Measurements from ENCODE around the gene PLXNA3. TPM values are rescaled to one million over a fixed set of nuclear protein-coding genes. Genes with fewer than 3 reads are reported as not detected.

PLXNA3 gene
- total and polyA plus RNA-seq, 2 donors (not counting 1 experiment from before 2014, with no cell fraction given): 17.8 to 18.4 TPM

- H3K9ac ChIP-seq (ENCODE audit: insufficient read depth, low read length): no peak overlapping the region
- peaks cover 15% of the 10 kb centered on the region for H3K36me3 ChIP-seq (ENCODE audit: control insufficient read depth, insufficient read depth, low read length)
- peaks cover 38% of the 10 kb centered on the region for H3K79me2 ChIP-seq (ENCODE audit: control insufficient read depth, insufficient read depth, low read length)
- no peaks in the 10 kb centered on the region for H3K4me1 ChIP-seq (ENCODE audit: control insufficient read depth, extremely low read depth, insufficient read depth, low read length)
- H3K27me3 ChIP-seq (ENCODE audit: control insufficient read depth, insufficient read depth, low read length): no peaks in the 10 kb centered on the region
- H3K27ac ChIP-seq (ENCODE audit: insufficient read depth, low read length): no peak overlapping the region
- no peaks in the 10 kb centered on the region for H4K20me1 ChIP-seq (ENCODE audit: control insufficient read depth, extremely low read depth, insufficient read depth, low read length)
- no peak for DNase-seq (ENCODE audit: low read depth in 2 of 2)
- H3K4me2 ChIP-seq (ENCODE audit: extremely low read depth, insufficient read depth, low read length): peak overlapping the region; percentile 66
- no peaks in the 10 kb centered on the region for H3K9me3 ChIP-seq (ENCODE audit: control insufficient read depth, insufficient read depth, low read depth, low read length)
- TF ChIP-seq EZH2 (IDR thresholded peaks at IDR 0.05; ENCODE audit: low read length, missing control alignments): no peak
- TF ChIP-seq CTCF (conservative IDR thresholded peaks at IDR 0.05 in 1 of 2, IDR thresholded peaks at IDR 0.05 in 1 of 2; ENCODE audit: low read depth in 1 of 2, low read length in 2 of 2): no peak
- no peak overlapping the region for H2AFZ ChIP-seq (ENCODE audit: low read length)
- peak overlapping the region in 1 of 4 experiments; percentile 73 for H3K4me3 ChIP-seq (replicated peaks in 1 of 4; ENCODE audit: control extremely low read depth in 1 of 4, insufficient read depth in 1 of 4, low read depth in 3 of 4, low read length in 4 of 4)
Observed at GRCh38 chrX:154460326-154460725, 2.2 kb downstream of the PLXNA3 start.

DNA sequence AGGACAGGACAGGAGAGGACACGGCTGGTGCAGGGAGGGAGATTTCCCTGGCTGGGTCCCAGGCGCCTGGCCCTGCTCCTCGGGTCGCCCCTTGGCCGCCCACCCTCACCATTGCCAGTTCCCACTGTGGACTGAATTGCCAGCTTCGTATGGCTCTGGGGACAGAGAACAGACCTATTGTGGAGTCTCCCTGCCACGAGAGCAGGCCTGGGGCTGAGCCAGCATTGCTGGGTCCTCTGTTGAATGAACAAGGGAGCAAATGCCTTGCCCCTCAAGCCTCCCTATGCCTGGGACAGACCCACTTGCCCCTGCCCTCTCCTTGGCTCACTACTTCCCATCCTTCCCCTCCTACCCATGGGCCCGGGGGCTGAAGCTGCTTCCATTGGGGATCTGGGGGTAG is 4.3 kb downstream of the PLXNA3 start:
- H3K4me3 ChIP-seq (replicated peaks in 1 of 4; ENCODE audit: control extremely low read depth in 1 of 4, insufficient read depth in 1 of 4, low read depth in 3 of 4, low read length in 4 of 4): no peak overlapping the region
- peaks cover 17% of the 10 kb centered on the region for H3K36me3 ChIP-seq (ENCODE audit: control insufficient read depth, insufficient read depth, low read length)
- H4K20me1 ChIP-seq (ENCODE audit: control insufficient read depth, extremely low read depth, insufficient read depth, low read length): no peaks in the 10 kb centered on the region
- no peaks in the 10 kb centered on the region for H3K27me3 ChIP-seq (ENCODE audit: control insufficient read depth, insufficient read depth, low read length)
- DNase-seq (ENCODE audit: low read depth in 2 of 2): no peak
- no peak overlapping the region for H3K27ac ChIP-seq (ENCODE audit: insufficient read depth, low read length)
- H3K9ac ChIP-seq (ENCODE audit: insufficient read depth, low read length): no peak overlapping the region
- no peak overlapping the region for H2AFZ ChIP-seq (ENCODE audit: low read length)
- no peak for TF ChIP-seq CTCF (conservative IDR thresholded peaks at IDR 0.05 in 1 of 2, IDR thresholded peaks at IDR 0.05 in 1 of 2; ENCODE audit: low read depth in 1 of 2, low read length in 2 of 2)
- TF ChIP-seq EZH2 (IDR thresholded peaks at IDR 0.05; ENCODE audit: low read length, missing control alignments): no peak
- H3K9me3 ChIP-seq (ENCODE audit: control insufficient read depth, insufficient read depth, low read depth, low read length): no peaks in the 10 kb centered on the region
- no peak overlapping the region for H3K4me2 ChIP-seq (ENCODE audit: extremely low read depth, insufficient read depth, low read length)
- H3K4me1 ChIP-seq (ENCODE audit: control insufficient read depth, extremely low read depth, insufficient read depth, low read length): no peaks in the 10 kb centered on the region
- peaks cover 38% of the 10 kb centered on the region for H3K79me2 ChIP-seq (ENCODE audit: control insufficient read depth, insufficient read depth, low read length)

- H3K4me1 ChIP-seq (ENCODE audit: control insufficient read depth, extremely low read depth, insufficient read depth, low read length): no peaks in the 10 kb centered on the region
- no peak overlapping the region for H3K4me2 ChIP-seq (ENCODE audit: extremely low read depth, insufficient read depth, low read length)
- no peak overlapping the region for H3K9ac ChIP-seq (ENCODE audit: insufficient read depth, low read length)
- H3K36me3 ChIP-seq (ENCODE audit: control insufficient read depth, insufficient read depth, low read length): peaks cover 20% of the 10 kb centered on the region
- DNase-seq (ENCODE audit: low read depth in 2 of 2): no peak
- H3K4me3 ChIP-seq (replicated peaks in 1 of 4; ENCODE audit: control extremely low read depth in 1 of 4, insufficient read depth in 1 of 4, low read depth in 3 of 4, low read length in 4 of 4): no peak overlapping the region
- peaks cover 33% of the 10 kb centered on the region for H3K79me2 ChIP-seq (ENCODE audit: control insufficient read depth, insufficient read depth, low read length)
- TF ChIP-seq EZH2 (IDR thresholded peaks at IDR 0.05; ENCODE audit: low read length, missing control alignments) (no peak), CTCF (conservative IDR thresholded peaks at IDR 0.05 in 1 of 2, IDR thresholded peaks at IDR 0.05 in 1 of 2; ENCODE audit: low read depth in 1 of 2, low read length in 2 of 2) (no peak)
- no peak overlapping the region for H3K27ac ChIP-seq (ENCODE audit: insufficient read depth, low read length)
- no peak overlapping the region for H2AFZ ChIP-seq (ENCODE audit: low read length)
- no peaks in the 10 kb centered on the region for H4K20me1 ChIP-seq (ENCODE audit: control insufficient read depth, extremely low read depth, insufficient read depth, low read length)
- H3K9me3 ChIP-seq (ENCODE audit: control insufficient read depth, insufficient read depth, low read depth, low read length): no peaks in the 10 kb centered on the region
- no peaks in the 10 kb centered on the region for H3K27me3 ChIP-seq (ENCODE audit: control insufficient read depth, insufficient read depth, low read length)
Observed at GRCh38 chrX:154463611-154464220, 5.6 kb downstream of the PLXNA3 start.
